GM18526 (cell line): ENCODE results near the gene LNP1.

Source experiments
- POLR2A ChIP-seq: IDR thresholded peaks from 3 replicates; pipeline ENCODE4 v1.6.1; 2011; ENCODE audit not compliant: insufficient read length; ENCODE audit errors: extremely low read depth

The LNP1 gene, protein sequence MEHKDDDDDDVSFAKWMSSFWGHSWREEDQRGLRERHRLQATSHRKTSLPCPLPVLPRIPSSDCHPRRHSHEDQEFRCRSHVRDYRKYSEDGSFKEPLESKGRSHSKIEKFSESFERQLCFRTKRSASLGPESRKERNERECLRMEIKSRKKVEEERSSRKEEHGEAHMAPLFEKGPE

DNA sequence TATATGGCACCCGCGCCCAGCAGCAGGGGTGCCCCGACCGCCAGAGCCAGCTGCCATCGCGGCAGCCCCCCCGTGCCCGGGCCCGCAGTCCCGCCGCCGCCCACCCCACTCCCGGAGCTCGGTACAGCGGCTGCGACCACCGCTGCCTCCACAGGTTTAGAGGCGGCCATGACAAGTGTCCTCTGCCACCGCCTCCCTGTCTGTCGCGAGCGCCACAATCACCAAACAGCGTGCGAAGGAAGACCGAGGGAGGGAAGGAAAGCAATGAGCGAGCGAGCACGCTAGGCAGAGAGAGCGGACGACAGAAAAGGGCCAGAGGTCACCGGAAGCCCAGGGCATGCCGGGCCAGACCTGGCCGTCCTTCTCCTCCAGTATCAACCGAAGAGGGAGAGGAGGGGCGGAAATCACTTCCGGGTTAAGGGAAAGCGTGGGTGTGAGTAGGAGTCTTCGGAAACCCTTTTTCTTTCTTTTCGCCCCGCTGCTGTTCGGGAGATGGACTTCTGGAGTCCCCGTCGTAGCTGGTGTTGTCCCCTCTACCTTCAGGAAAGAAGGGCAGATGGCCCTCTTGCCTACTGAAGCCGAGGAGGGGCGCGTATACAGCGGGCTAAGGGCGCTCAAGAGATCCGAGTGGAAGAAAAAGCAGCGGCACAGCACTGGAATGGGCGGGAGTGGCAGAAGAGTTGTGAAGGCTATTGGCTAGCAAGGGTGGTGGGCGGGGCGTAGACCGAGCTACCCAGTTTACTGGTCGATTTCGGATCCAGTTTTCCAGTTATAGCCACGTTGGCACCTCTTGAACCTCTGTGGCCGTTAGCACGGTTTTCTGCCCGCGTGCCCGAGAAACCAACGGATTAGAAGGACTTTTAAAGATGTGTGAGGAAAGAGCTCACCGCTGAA, at the start of gene LNP1, which contains the start of gene TOMM70:
Gene LNP1 (plus strand): TSS at position 760 of the 894 bp plus-strand sequence. CDS start 28,191 bp downstream, outside the sequence.
Gene TOMM70 (minus strand): TSS at position 310 of the 894 bp plus-strand sequence. CDS start 140 bp downstream, at position 170.
- peak; percentile 81 for TF ChIP-seq POLR2A

DNA sequence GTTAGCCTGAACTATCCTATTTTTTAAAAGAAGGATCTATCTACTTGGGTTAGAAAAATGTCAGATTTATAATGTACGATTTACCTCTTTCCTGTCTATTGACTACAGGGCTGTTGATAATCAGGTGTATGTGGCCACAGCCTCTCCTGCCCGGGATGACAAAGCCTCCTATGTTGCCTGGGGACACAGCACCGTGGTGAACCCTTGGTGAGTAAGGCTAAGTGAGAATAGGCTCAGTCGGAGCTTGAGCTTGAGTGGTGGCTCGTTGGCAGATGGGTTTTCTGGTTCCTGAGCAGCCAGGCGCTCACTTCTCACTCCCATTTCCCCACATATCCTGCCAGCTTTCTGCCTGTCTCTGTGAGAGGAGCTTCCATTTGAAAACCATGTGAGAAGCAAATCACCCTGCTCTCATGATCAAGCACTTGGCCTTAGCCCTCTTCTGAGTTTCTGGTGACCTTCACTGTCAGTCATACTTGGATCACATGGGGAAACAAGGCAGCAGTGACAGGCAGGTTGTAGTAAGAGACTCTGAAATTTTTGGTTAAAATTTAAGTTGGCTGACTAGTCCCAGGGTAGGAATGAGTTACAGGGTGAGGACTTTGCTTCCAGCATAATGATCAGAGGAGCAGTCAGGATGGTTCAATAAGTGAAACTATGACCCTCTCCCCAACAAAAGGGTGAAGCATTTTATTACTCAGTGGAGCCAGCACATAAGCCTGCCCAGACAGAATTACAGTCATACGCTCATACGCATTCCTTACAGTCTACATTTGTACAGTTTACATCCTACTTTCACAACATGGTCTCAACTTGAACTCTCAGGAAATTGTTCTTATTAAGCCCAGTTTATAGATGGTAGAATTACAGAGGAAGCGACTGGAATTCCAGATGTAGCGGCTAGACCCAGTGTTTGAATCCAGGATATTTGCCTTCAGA, 48.8 kb upstream of the LNP1 start:
- TF ChIP-seq POLR2A = no peak

DNA sequence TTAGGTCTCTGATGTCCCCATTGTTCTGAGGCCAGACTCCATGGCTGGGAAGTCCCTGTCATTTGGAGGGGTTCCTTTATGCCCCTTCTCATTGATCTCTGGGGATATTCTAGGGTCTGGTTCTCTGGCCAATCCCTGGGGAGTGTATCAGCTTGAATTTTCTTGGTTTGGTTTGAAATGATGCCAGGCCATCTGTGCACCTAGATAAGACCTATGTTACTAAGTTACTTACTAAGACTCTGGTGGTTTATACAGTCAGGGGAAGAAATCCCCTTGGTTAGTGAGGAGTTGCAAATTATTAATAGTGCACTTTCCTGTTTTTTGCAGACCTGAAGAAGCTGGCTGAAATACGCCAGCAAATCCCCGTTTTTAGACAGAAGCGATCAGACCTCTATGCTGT, 46.5 kb upstream of the LNP1 start:
- TF ChIP-seq POLR2A = no peak

DNA sequence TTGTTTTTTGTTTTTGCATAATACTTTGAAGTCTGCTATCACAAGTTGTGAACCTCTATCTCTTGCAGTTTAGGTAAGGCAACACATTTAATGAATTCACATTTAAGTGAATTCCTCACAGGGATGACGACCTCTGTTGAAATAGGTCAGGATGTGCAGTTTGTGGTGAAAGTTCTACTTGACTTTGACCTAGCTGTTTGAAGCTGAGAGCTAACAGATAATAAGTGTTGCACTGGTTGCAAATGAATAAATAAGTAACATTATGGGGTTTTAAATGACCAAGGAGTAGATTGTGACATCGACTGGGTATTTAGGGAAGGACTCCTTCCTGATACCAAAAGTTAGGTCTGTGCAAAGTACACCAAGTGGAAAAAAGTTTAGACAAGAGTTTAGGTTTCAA, 42.9 kb upstream of the LNP1 start:
- no peak for TF ChIP-seq POLR2A

DNA sequence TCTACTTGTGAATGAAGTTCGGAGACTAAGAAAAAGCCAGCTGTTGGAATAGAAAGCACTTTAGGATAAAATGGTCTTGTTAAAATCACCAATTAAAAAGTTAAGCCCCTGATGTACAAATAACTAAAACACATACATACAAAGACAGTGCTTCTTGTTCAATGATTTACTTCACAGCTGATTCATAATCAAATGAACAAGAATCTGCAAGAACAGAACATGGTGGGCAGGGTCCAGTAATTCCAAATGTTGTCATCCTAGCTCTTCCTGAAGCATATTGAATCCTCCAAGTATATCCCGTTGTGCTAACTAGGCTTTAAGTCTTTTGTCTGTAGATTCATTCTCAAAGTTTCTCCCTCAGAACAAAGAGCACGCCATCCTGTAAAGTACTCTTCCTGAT, 42.3 kb upstream of the LNP1 start:
- TF ChIP-seq POLR2A = no peak

DNA sequence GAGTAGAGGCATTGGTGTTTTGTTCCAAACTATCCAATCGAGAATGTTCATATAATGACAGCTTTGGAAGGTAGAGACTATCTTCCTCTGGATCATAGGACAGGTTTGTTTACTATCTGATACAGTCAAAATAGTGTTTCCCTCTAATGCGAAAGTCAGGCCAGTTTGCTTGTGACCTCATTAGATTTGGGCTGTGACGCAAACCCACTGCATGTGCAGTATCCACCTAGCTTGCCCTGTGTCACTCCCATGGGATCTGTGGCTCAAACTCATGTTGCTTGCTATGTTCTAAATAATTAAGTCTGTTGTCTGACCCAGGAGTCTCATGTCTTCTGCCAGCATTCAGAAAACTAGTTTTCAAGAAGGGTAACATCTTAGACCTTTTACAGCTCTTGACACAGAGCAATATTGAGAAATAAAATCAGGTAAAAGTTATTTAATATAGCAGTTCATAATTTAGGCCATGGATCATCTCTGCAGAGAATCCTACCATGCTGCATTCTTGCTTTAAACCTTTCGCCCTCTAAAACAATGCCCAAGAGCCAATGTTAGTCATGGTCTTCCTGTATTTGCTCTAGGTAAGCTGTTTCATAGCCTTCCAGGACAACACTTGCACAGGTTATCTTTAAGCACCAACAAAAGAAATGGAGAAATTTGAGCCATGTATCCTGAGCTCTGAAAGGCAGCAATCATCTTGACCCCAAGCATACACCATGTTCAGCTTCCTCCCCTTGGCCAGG, 40.4 kb upstream of the LNP1 start:
- no peak for TF ChIP-seq POLR2A

DNA sequence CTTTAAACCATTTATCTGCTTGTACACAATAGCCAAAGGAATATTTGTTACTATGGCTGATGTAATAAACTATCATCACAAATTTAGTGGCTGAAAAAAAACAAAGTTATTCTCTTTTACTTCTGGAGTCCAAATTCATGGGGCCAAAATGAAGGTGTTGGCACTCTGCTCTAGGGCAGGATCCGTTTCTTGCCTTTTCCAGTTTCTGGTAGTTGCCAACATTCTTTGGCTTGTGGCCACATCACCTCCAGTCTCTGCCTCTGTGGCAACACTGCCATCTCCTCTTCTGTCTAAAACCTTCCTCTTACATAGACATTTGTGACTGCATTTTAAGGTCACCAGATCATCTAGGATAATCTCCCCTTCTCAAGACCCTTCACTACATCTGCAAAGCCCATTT, 39.4 kb upstream of the LNP1 start:
- no peak for TF ChIP-seq POLR2A

DNA sequence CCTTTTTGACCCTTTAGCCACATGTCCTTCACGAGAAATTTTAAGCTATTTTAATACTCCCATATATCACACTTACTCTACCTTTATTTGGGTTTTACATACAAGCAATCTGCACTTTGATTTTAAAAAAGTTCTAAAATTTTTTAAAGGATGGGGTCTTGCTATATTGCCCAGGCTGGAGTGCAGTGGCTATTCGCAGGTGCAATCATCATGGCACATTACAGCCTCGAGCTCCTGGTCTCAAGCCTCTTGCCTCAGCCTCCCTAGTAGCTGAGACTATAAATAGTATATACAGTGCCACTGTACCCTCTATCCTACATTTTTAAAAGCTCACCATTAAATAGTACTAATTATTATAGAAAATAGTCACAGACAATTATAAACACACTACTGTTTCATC, 36.9 kb upstream of the LNP1 start:
- no peak for TF ChIP-seq POLR2A

DNA sequence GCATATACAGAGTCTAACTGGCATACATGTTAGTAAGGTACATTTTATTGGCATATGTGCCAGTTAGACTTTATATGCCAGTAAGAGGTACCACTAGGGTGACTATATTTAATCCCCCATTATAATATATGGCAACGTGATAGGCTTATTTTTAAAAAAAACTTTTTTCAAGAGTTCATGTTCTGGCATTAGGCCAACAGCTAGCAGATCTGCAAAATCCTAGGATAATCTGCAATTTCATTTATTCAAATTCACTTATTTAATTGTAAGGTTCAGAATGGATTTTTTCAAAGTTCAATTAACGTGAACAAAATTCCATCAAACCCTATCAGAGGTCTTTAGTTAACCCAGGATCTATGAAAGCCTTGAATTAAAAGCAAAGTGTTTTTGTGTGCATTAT, 34.9 kb upstream of the LNP1 start:
- TF ChIP-seq POLR2A = no peak

DNA sequence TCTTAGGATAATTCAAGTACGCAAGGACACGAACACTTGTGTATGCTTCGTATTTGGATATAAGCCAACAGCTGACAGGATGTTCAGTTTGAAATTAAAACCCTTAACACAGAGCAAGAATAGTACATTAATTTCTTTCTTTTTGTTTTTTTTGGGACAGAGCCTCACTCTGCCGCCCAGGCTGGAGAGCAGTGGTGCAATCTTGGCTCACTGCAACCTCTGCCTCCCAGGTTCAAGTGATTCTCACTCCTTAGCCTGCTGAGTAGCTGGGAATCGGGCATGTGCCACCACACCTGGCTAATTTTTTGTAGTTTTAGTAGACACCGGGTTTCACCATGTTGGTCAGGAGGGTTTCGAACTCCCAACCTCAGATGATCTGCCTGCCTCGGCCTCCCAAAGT, 32.9 kb upstream of the LNP1 start:
- TF ChIP-seq POLR2A = no peak

DNA sequence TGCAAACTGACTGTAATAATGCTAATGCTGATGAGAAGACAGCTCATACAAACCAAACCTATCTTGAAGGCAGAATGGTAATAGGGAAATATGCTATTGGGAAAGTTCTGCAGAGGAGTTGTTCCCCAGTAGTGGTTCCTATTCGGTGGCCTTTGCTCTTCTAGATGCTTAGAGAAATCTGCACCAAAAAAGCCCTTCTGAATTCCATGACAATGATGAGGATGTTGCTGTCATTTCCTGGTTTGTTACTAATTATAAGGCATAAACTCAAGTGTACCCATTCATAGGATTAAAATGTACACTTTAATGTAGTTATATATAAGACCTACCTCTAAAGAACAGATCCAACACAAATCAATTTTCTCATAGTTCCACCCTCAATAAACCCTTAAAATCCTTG, 30.6 kb upstream of the LNP1 start:
- no peak for TF ChIP-seq POLR2A

DNA sequence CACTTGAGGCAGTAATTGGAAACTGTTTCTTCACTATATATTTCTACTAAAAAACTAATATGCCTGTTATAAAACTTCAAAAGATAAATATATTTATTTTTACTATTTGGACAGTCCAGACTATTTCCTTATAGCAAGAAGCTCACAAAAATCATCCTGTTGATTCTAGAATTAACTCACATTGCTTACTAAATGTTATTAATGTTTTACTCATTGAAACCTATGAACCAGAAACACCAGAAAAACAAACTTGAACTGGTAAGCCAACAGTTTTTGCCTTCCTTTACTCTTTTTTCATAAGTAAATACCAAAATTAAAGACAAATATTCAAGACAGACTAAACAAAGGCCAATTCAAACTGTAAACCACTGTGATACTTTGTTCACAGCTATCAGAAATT, 26.8 kb upstream of the LNP1 start:
- TF ChIP-seq POLR2A = no peak

DNA sequence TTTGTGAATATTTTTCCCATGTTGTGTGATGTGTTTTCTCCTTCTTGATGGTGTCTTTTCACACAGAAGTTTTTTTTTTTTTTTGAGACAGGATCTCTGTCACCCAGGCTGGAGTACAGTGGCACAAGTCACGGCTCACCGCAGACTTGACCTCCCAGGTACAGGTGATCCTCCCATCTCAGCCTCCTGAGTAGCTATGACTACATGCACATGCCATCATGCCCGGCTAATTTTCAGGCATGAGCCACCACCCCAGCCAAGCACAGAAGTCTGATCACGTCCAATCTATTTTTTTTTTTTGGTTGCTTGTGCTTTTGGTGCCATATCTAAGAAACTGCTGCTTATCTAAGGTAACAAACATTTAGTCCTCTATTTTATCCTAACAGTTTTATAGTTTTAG, 25.0 kb upstream of the LNP1 start:
- no peak for TF ChIP-seq POLR2A

DNA sequence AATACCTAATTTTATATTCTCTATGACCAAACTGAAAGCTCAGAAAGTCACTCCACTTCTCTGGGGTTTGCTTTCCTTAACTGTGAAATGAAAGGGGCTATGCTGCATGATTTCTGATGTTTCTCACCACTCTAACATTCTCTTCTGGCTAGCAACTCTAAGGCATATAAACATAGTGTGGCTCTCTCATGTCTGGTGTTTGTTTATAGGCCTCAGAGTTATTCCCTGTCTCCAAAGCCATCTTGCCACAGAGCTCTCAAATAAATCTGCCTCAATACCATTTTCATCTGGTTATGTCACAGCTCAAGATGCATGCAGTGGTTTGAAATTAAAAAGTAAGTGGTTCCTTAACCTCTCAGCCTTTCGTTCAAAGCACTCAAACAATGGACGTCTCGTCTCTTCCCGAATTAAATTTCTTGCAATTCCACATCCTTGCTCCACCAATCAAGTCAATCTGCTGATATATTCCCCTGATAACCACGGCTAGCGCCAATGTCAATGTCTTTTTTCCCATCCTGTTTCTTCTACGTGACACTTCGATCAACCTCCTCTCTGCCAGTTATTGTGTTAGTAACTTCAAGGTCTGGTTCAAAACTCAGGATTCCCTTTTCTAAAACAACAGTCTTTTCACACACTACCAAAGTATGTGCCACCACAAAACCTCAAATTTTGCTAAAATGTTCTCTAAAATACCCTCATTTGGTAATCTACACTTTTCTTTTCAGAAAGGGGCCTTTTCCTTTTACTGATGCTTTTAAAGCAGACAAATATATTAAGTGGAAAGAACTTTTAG, 16.4 kb upstream of the LNP1 start:
- TF ChIP-seq POLR2A = no peak
